ENCODE measurements around the gene ULBP1.
"Not testable (repeated sequence)": the region's sequence is repeated elsewhere in the genome, so short reads cannot be mapped to it uniquely, and the experiment has no call there.

Gene ULBP1

DNA sequence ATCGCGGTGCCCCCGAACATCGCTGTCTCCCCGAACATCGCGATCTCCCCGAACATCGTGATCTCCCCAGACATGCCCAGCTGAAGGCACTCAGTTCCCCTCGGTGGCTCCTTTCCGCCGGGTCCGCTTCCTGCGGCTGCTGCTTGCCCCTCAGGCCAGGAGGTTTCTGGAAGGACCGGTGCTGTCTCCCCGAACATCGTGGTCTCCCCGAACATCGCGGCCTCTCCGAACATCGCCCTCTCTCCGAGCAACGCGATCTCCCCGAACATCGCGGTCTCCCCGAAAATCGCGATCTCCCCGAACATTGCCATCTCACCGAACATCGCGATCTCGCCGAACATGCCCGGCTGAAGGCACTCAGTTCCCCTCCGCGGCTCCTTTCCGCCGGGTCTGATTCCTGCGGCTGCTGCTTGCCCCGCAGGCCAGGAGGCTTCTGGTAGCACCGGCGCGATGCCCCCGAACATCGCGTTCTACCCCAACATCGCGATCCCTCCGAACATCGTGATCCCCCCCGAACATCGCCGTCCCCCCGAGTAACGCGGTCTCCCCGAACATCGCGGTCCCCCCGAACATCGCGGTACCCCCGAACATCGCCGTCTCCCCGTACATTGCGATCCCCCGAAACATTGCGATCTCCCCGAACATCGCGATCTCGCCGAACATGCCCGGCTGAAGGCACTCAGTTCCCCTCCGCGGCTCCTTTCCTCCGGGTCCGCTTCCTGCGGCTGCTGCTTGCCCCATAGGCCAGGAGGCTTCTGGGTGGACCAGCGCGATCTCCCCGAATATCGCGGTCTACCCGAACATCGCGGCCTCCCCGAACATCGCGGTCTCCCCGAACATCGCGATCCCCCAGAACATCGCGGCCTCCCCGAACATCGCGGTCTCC is 808 bp downstream of the ULBP1 start:
- H2AFZ ChIP-seq (ENCODE audit: low read length): no peak overlapping the region
- no peaks in the 10 kb centered on the region for H3K9me3 ChIP-seq (ENCODE audit: low read length)
- H3K36me3 ChIP-seq (ENCODE audit: insufficient read depth, low read length): no peaks in the 10 kb centered on the region
- peak overlapping the region; percentile 74; the same call in 1 of the 2 replicates for H3K4me2 ChIP-seq (ENCODE audit: low read length)
- H3K79me2 ChIP-seq (ENCODE audit: insufficient read depth, low read length): no peaks in the 10 kb centered on the region
- no peaks in the 10 kb centered on the region for H3F3A ChIP-seq (ENCODE audit: insufficient read depth, low read length)
- no peaks in the 10 kb centered on the region for H3K9me2 ChIP-seq (ENCODE audit: low read depth, low read length)
- H3K4me1 ChIP-seq (ENCODE audit: insufficient read depth, low read length, severe bottlenecking): peaks cover 11% of the 10 kb centered on the region
- H3K27ac ChIP-seq (ENCODE audit: low read depth, low read length, poor library complexity, severe bottlenecking): no peak overlapping the region
- no peaks in the 10 kb centered on the region for H3K27me3 ChIP-seq (ENCODE audit: insufficient read depth, low read length)
- TF ChIP-seq, protein P1, sequence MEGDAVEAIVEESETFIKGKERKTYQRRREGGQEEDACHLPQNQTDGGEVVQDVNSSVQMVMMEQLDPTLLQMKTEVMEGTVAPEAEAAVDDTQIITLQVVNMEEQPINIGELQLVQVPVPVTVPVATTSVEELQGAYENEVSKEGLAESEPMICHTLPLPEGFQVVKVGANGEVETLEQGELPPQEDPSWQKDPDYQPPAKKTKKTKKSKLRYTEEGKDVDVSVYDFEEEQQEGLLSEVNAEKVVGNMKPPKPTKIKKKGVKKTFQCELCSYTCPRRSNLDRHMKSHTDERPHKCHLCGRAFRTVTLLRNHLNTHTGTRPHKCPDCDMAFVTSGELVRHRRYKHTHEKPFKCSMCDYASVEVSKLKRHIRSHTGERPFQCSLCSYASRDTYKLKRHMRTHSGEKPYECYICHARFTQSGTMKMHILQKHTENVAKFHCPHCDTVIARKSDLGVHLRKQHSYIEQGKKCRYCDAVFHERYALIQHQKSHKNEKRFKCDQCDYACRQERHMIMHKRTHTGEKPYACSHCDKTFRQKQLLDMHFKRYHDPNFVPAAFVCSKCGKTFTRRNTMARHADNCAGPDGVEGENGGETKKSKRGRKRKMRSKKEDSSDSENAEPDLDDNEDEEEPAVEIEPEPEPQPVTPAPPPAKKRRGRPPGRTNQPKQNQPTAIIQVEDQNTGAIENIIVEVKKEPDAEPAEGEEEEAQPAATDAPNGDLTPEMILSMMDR (IDR thresholded peaks at IDR 0.05; ENCODE audit: low read length): no peak
- no peak for TF ChIP-seq EZH2 (IDR thresholded peaks at IDR 0.05; ENCODE audit: borderline replicate concordance, low read length)
- peak overlapping the region; percentile 59 for H3K4me3 ChIP-seq (ENCODE audit: low read depth, low read length, poor library complexity, severe bottlenecking)
- H4K20me1 ChIP-seq (ENCODE audit: insufficient read depth, low read length): no peaks in the 10 kb centered on the region
- H3K9ac ChIP-seq (ENCODE audit: low read length): no peak overlapping the region

- H3K9ac ChIP-seq (ENCODE audit: low read length): no peak overlapping the region
- no peaks in the 10 kb centered on the region for H3K36me3 ChIP-seq (ENCODE audit: insufficient read depth, low read length)
- H3K79me2 ChIP-seq (ENCODE audit: insufficient read depth, low read length): no peaks in the 10 kb centered on the region
- H3K27me3 ChIP-seq (ENCODE audit: insufficient read depth, low read length): no peaks in the 10 kb centered on the region
- H3K4me2 ChIP-seq (ENCODE audit: low read length): no peak overlapping the region
- TF ChIP-seq, protein P1 (IDR thresholded peaks at IDR 0.05; ENCODE audit: low read length): no peak
- no peak for TF ChIP-seq EZH2 (IDR thresholded peaks at IDR 0.05; ENCODE audit: borderline replicate concordance, low read length)
- no peaks in the 10 kb centered on the region for H3K9me2 ChIP-seq (ENCODE audit: low read depth, low read length)
- H3F3A ChIP-seq (ENCODE audit: insufficient read depth, low read length): no peaks in the 10 kb centered on the region
- H3K4me3 ChIP-seq (ENCODE audit: low read depth, low read length, poor library complexity, severe bottlenecking): no peak overlapping the region
- no peaks in the 10 kb centered on the region for H3K9me3 ChIP-seq (ENCODE audit: low read length)
- H3K27ac ChIP-seq (ENCODE audit: low read depth, low read length, poor library complexity, severe bottlenecking): no peak overlapping the region
- H4K20me1 ChIP-seq (ENCODE audit: insufficient read depth, low read length): no peaks in the 10 kb centered on the region
- peaks cover 11% of the 10 kb centered on the region for H3K4me1 ChIP-seq (ENCODE audit: insufficient read depth, low read length, severe bottlenecking)
- no peak overlapping the region for H2AFZ ChIP-seq (ENCODE audit: low read length)
These were observed 1.7 kb downstream of the ULBP1 start for GRCh38 chr6:149965194-149966020.

DNA sequence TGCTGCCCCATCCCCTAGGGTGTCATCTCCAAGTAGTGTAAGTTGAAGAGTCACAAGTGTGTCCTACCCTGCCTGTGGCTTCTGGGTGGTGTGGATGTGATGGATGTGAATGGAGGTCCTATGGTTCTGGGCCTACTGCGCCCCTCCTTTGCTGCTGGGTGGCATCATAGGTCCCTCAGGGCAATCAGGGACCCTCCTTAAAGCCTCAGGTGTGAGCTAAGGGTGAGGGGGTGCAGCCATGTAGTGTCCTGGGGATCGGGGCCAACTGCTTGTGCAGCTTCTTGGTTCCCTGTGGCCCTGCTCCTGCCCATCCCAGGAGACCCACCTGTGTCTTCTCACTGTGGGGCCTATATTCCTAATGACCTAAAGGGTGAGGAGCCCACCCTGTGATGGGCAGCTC is 2.6 kb downstream of the ULBP1 start:
- not testable (repeated sequence) for H3F3A ChIP-seq (ENCODE audit: insufficient read depth, low read length); H3K27ac ChIP-seq (ENCODE audit: low read depth, low read length, poor library complexity, severe bottlenecking); H3K79me2 ChIP-seq (ENCODE audit: insufficient read depth, low read length); H3K4me2 ChIP-seq (ENCODE audit: low read length); H2AFZ ChIP-seq (ENCODE audit: low read length); H3K36me3 ChIP-seq (ENCODE audit: insufficient read depth, low read length); H3K27me3 ChIP-seq (ENCODE audit: insufficient read depth, low read length); H3K9me2 ChIP-seq (ENCODE audit: low read depth, low read length); H3K9me3 ChIP-seq (ENCODE audit: low read length); H3K4me3 ChIP-seq (ENCODE audit: low read depth, low read length, poor library complexity, severe bottlenecking); H3K9ac ChIP-seq (ENCODE audit: low read length); H4K20me1 ChIP-seq (ENCODE audit: insufficient read depth, low read length)
- peaks cover 11% of the 10 kb centered on the region for H3K4me1 ChIP-seq (ENCODE audit: insufficient read depth, low read length, severe bottlenecking)

All from OCI-LY1 (cell line).